Measurements from ENCODE around the gene PROX1.

PROX1 gene

GRCh38 chr1:213996320-213997037 lies 8.7 kb downstream of the PROX1 start:
- H2BK120ac ChIP-seq (ENCODE audit: insufficient read depth, low read length, poor library complexity) = no peak overlapping the region
- H4K91ac ChIP-seq (ENCODE audit: low read depth, low read length) = no peak overlapping the region
- DNase-seq = no peak
- no peak overlapping the region for H3K23ac ChIP-seq (ENCODE audit: low read length)
- H3K4me1 ChIP-seq (ENCODE audit: control insufficient read depth in 1 of 2, insufficient read depth in 2 of 2, low read length in 2 of 2) = no peaks in the 10 kb centered on the region
- no peak overlapping the region for H2AK5ac ChIP-seq (ENCODE audit: low read length)
- H4K12ac ChIP-seq (ENCODE audit: low read depth, low read length) = no peak overlapping the region
- H3K27me3 ChIP-seq (ENCODE audit: insufficient read depth, low read length) = no peaks in the 10 kb centered on the region
- no peak overlapping the region for H3K27ac ChIP-seq (ENCODE audit: low read depth, low read length)
- H2BK5ac ChIP-seq (ENCODE audit: low read depth, low read length, poor library complexity) = no peak overlapping the region
- H3K18ac ChIP-seq (ENCODE audit: low read length) = no peak overlapping the region
- WGBS (ENCODE audit: extremely low coverage, insufficient coverage, insufficient read length) = no CpG with 5 or more reads among the region's 15 CpGs
- no peak overlapping the region for H3K14ac ChIP-seq (ENCODE audit: low read length)
- no peak overlapping the region for H2AFZ ChIP-seq (ENCODE audit: insufficient read depth, low read length, poor library complexity)
- H3K4me2 ChIP-seq (ENCODE audit: low read length) = no peak overlapping the region
- no peaks in the 10 kb centered on the region for H3K9me3 ChIP-seq (ENCODE audit: insufficient read depth, low read depth, low read length)
- H3K36me3 ChIP-seq (ENCODE audit: control insufficient read depth in 1 of 2, insufficient read depth in 2 of 2, low read length in 2 of 2) = peaks cover 16% of the 10 kb centered on the region in 2 experiments
- H3K9ac ChIP-seq (ENCODE audit: low read length) = no peak overlapping the region
- no peak overlapping the region for H4K8ac ChIP-seq (ENCODE audit: low read depth, low read length)
- no peaks in the 10 kb centered on the region for H3K79me1 ChIP-seq (ENCODE audit: low read length)
- no peak overlapping the region for H3K4me3 ChIP-seq (ENCODE audit: low read depth, low read length)
- H3K79me2 ChIP-seq (ENCODE audit: control insufficient read depth, insufficient read depth, low read length, poor library complexity) = no peaks in the 10 kb centered on the region
- no peak overlapping the region for H2BK12ac ChIP-seq (ENCODE audit: low read length)
- H3K4ac ChIP-seq (ENCODE audit: low read depth, low read length) = no peak overlapping the region

GRCh38 chr1:213997038-213997771 lies 9.4 kb downstream of the PROX1 start:
- DNase-seq = no peak
- no peak overlapping the region for H3K14ac ChIP-seq (ENCODE audit: low read length)

GRCh38 chr1:213997772-213998107 lies 10.0 kb downstream of the PROX1 start:
- no peak for DNase-seq
- Histone ChIP-seq H4K91ac (ENCODE audit: low read depth, low read length) (no peak overlapping the region), H3K4ac (ENCODE audit: low read depth, low read length) (no peak overlapping the region), H2BK120ac (ENCODE audit: insufficient read depth, low read length, poor library complexity) (no peak overlapping the region), H3K23ac (ENCODE audit: low read length) (no peak overlapping the region), H3K9ac (ENCODE audit: low read length) (no peak overlapping the region), H2BK5ac (ENCODE audit: low read depth, low read length, poor library complexity) (no peak overlapping the region), H3K79me2 (ENCODE audit: control insufficient read depth, insufficient read depth, low read length, poor library complexity) (no peaks in the 10 kb centered on the region), H4K8ac (ENCODE audit: low read depth, low read length) (no peak overlapping the region), H3K14ac (ENCODE audit: low read length) (no peak overlapping the region), H2BK12ac (ENCODE audit: low read length) (no peak overlapping the region), H3K79me1 (ENCODE audit: low read length) (no peaks in the 10 kb centered on the region), H3K27me3 (ENCODE audit: insufficient read depth, low read length) (no peaks in the 10 kb centered on the region), H3K27ac (ENCODE audit: low read depth, low read length) (no peak overlapping the region), H3K4me1 (ENCODE audit: control insufficient read depth in 1 of 2, insufficient read depth in 2 of 2, low read length in 2 of 2) (no peaks in the 10 kb centered on the region), H3K36me3 (ENCODE audit: control insufficient read depth in 1 of 2, insufficient read depth in 2 of 2, low read length in 2 of 2) (peaks cover 16% of the 10 kb centered on the region in 2 experiments), H3K4me2 (ENCODE audit: low read length) (no peak overlapping the region), H3K9me3 (ENCODE audit: insufficient read depth, low read depth, low read length) (no peaks in the 10 kb centered on the region), H3K4me3 (ENCODE audit: low read depth, low read length) (no peak overlapping the region), H4K12ac (ENCODE audit: low read depth, low read length) (no peak overlapping the region), H2AFZ (ENCODE audit: insufficient read depth, low read length, poor library complexity) (no peak overlapping the region), H3K18ac (ENCODE audit: low read length) (no peak overlapping the region), H2AK5ac (ENCODE audit: low read length) (no peak overlapping the region)
- WGBS (ENCODE audit: extremely low coverage, insufficient coverage, insufficient read length) = no CpG with 5 or more reads among the region's 13 CpGs

More at GRCh38 chr1:213997038-213997771, 9.4 kb downstream of the PROX1 start:
- Histone ChIP-seq H4K91ac (ENCODE audit: low read depth, low read length) (no peak overlapping the region), H3K36me3 (ENCODE audit: control insufficient read depth in 1 of 2, insufficient read depth in 2 of 2, low read length in 2 of 2) (peaks cover 16% of the 10 kb centered on the region in 2 experiments), H4K12ac (ENCODE audit: low read depth, low read length) (no peak overlapping the region), H2BK12ac (ENCODE audit: low read length) (no peak overlapping the region), H2AK5ac (ENCODE audit: low read length) (no peak overlapping the region), H2AFZ (ENCODE audit: insufficient read depth, low read length, poor library complexity) (no peak overlapping the region), H3K18ac (ENCODE audit: low read length) (no peak overlapping the region), H3K9me3 (ENCODE audit: insufficient read depth, low read depth, low read length) (no peaks in the 10 kb centered on the region), H3K27ac (ENCODE audit: low read depth, low read length) (no peak overlapping the region), H3K79me1 (ENCODE audit: low read length) (no peaks in the 10 kb centered on the region), H3K4ac (ENCODE audit: low read depth, low read length) (no peak overlapping the region), H3K4me1 (ENCODE audit: control insufficient read depth in 1 of 2, insufficient read depth in 2 of 2, low read length in 2 of 2) (no peaks in the 10 kb centered on the region), H4K8ac (ENCODE audit: low read depth, low read length) (no peak overlapping the region), H3K27me3 (ENCODE audit: insufficient read depth, low read length) (no peaks in the 10 kb centered on the region), H3K23ac (ENCODE audit: low read length) (no peak overlapping the region), H3K4me3 (ENCODE audit: low read depth, low read length) (no peak overlapping the region), H2BK120ac (ENCODE audit: insufficient read depth, low read length, poor library complexity) (no peak overlapping the region), H3K79me2 (ENCODE audit: control insufficient read depth, insufficient read depth, low read length, poor library complexity) (no peaks in the 10 kb centered on the region), H3K4me2 (ENCODE audit: low read length) (no peak overlapping the region), H3K9ac (ENCODE audit: low read length) (no peak overlapping the region), H2BK5ac (ENCODE audit: low read depth, low read length, poor library complexity) (no peak overlapping the region)
- WGBS (ENCODE audit: extremely low coverage, insufficient coverage, insufficient read length) = no CpG with 5 or more reads among the region's 24 CpGs

GRCh38 chr1:213998785-213999184 lies 11.0 kb downstream of the PROX1 start:
- Histone ChIP-seq H3K9me3 (ENCODE audit: insufficient read depth, low read depth, low read length) (no peaks in the 10 kb centered on the region), H2BK120ac (ENCODE audit: insufficient read depth, low read length, poor library complexity) (no peak overlapping the region), H3K4me2 (ENCODE audit: low read length) (no peak overlapping the region), H2BK12ac (ENCODE audit: low read length) (no peak overlapping the region), H3K4ac (ENCODE audit: low read depth, low read length) (no peak overlapping the region), H3K79me2 (ENCODE audit: control insufficient read depth, insufficient read depth, low read length, poor library complexity) (no peaks in the 10 kb centered on the region), H3K14ac (ENCODE audit: low read length) (no peak overlapping the region), H3K18ac (ENCODE audit: low read length) (no peak overlapping the region), H3K27ac (ENCODE audit: low read depth, low read length) (no peak overlapping the region), H4K91ac (ENCODE audit: low read depth, low read length) (no peak overlapping the region), H2BK5ac (ENCODE audit: low read depth, low read length, poor library complexity) (no peak overlapping the region), H3K4me1 (ENCODE audit: control insufficient read depth in 1 of 2, insufficient read depth in 2 of 2, low read length in 2 of 2) (no peaks in the 10 kb centered on the region), H3K4me3 (ENCODE audit: low read depth, low read length) (no peak overlapping the region), H3K79me1 (ENCODE audit: low read length) (no peaks in the 10 kb centered on the region), H4K12ac (ENCODE audit: low read depth, low read length) (no peak overlapping the region), H3K23ac (ENCODE audit: low read length) (no peak overlapping the region), H3K9ac (ENCODE audit: low read length) (no peak overlapping the region), H4K8ac (ENCODE audit: low read depth, low read length) (no peak overlapping the region), H3K27me3 (ENCODE audit: insufficient read depth, low read length) (no peaks in the 10 kb centered on the region), H2AFZ (ENCODE audit: insufficient read depth, low read length, poor library complexity) (no peak overlapping the region), H3K36me3 (ENCODE audit: control insufficient read depth in 1 of 2, insufficient read depth in 2 of 2, low read length in 2 of 2) (peaks cover 16% of the 10 kb centered on the region in 2 experiments), H2AK5ac (ENCODE audit: low read length) (no peak overlapping the region)
- WGBS (ENCODE audit: extremely low coverage, insufficient coverage, insufficient read length) = no CpG with 5 or more reads among the region's 6 CpGs
- no peak for DNase-seq

All from trophoblast cell (in vitro differentiated cells and primary cell).